HepG2 (cell line): Measurements from ENCODE around the gene WDR43. TPM values are rescaled to one million over a fixed set of nuclear protein-coding genes. Genes with fewer than 3 reads are reported as not detected.

ENCODE experiments used
- ATAC-seq: fragments of 200-7000 bp; cut with Tn5 transposase; 3 replicates; pipeline ENCODE4 v1.9.1; 2020; ENCODE audit warnings: mild to moderate bottlenecking, moderate library complexity
- BruUV-seq: library from RNA; stranded (reverse); fragments of 400-500 nt; replicated peaks from 2 replicates; lab custom pipeline; 2021; lab: Mats Ljungman, UMichigan
- CTCF ChIA-PET: fragments of 300-600 bp; formaldehyde crosslinking; extraction: SDS; loops from one replicate; lab custom pipeline; 2021; ENCODE audit warnings: low total read pairs, inconsistent platforms, low intra/inter-chr PET ratio; lab: Yijun Ruan, JAX
- POLR2A ChIA-PET: fragments of 350-600 bp; sonication (Branson Sonifier 250); formaldehyde crosslinking; loops from one replicate; lab custom pipeline; 2020; ENCODE audit warnings: antibody characterized with exemption, inconsistent platforms; lab: Yijun Ruan, JAX
- DNase-seq: peaks from one replicate; pipeline ENCODE4 v3.0.0-alpha.2; 2015; ENCODE audit warnings: low spot score
- FAIRE-seq: peaks from 3 replicates; lab custom pipeline; 2011; peaks lifted over from hg19 to GRCh38; lab: Jason Lieb, UNC
- H2AFZ ChIP-seq: one replicate; pipeline ENCODE4 v1.6.1; 2011; ENCODE audit warnings: low read length, inconsistent platforms
- H3K27ac ChIP-seq: fragments of 300-600 bp; 3 replicates; pipeline ENCODE4 v1.8.0; 2011; ENCODE audit warnings: mixed run types, mild to moderate bottlenecking, mixed read lengths, low read length, inconsistent platforms; ENCODE audit not compliant: insufficient read depth; ENCODE audit errors: extremely low read length
- H3K27me3 ChIP-seq, 2 experiments: fragments of 200-600 bp in 1 of 2; 2 replicates in 1 of 2; 3 replicates in 1 of 2; pipeline versions ENCODE4 v1.6.0 to v1.8.0; 2011; ENCODE audit warnings: low read length in 2 of 2, mild to moderate bottlenecking in 2 of 2, moderate library complexity in 2 of 2, inconsistent platforms in 1 of 2; ENCODE audit not compliant: insufficient read depth in 2 of 2, control insufficient read depth in 1 of 2
- H3K36me3 ChIP-seq, 2 experiments: fragments of 200-600 bp in 1 of 2; replicated peaks in 1 of 2; 2 replicates in 1 of 2; 3 replicates in 1 of 2; pipeline versions ENCODE4 v1.5.1 to v1.8.0; 2011; ENCODE audit warnings: low read length in 2 of 2, inconsistent platforms in 1 of 2; ENCODE audit not compliant: insufficient read depth in 2 of 2, control insufficient read depth in 1 of 2
- H3K4me1 ChIP-seq: 2 replicates; pipeline ENCODE4 v1.5.1; 2012; ENCODE audit warnings: low read length, inconsistent platforms; ENCODE audit not compliant: insufficient read depth
- H3K4me2 ChIP-seq: 2 replicates; pipeline ENCODE4 v1.6.0; 2011; ENCODE audit warnings: low read depth, low read length, inconsistent platforms
- H3K4me3 ChIP-seq, 3 experiments: fragments of 200-600 bp in 1 of 3; sonication (generic), shearing (Covaris generic) in 1 of 3; replicated peaks in 1 of 3; 2 replicates each; pipeline ENCODE4 v1.5.1; 2011 to 2016; ENCODE audit warnings: low read length in 3 of 3, inconsistent platforms in 2 of 3, low read depth in 2 of 3, mild to moderate bottlenecking in 2 of 3, control low read depth in 1 of 3, mixed read lengths in 1 of 3; ENCODE audit not compliant: insufficient read depth in 1 of 3
- H3K79me2 ChIP-seq: one replicate; pipeline ENCODE4 v1.6.1; 2011; ENCODE audit warnings: low read length, inconsistent platforms; ENCODE audit not compliant: insufficient read depth
- H3K9ac ChIP-seq: 2 replicates; pipeline ENCODE4 v1.6.0; 2011; ENCODE audit warnings: mild to moderate bottlenecking, low read depth, low read length, inconsistent platforms; ENCODE audit not compliant: insufficient read depth
- H3K9me3 ChIP-seq: 2 replicates; pipeline ENCODE4 v1.5.1; 2012; ENCODE audit warnings: mild to moderate bottlenecking, low read length
- H4K20me1 ChIP-seq: 2 replicates; pipeline ENCODE4 v1.6.0; 2011; ENCODE audit warnings: inconsistent platforms, mild to moderate bottlenecking, low read length, moderate library complexity; ENCODE audit not compliant: insufficient read depth
- CHCHD3 ChIP-seq: sonication (generic); formaldehyde crosslinking; IDR thresholded peaks from 2 replicates; pipeline ENCODE4 v1.8.0; 2022; ENCODE audit warnings: mild to moderate bottlenecking, missing genetic modification reagents, moderate library complexity
- CHD2 ChIP-seq: IDR thresholded peaks from 2 replicates; pipeline ENCODE4 v1.6.1; 2011; ENCODE audit warnings: low read depth, low read length, improper control_type of control experiment
- CTCF ChIP-seq: sonication (generic); formaldehyde crosslinking; IDR thresholded peaks from 2 replicates; pipeline ENCODE4 v1.5.0; 2020; ENCODE audit warnings: mild to moderate bottlenecking, missing genetic modification reagents, moderate library complexity
- ELF3 ChIP-seq: IDR thresholded peaks from 2 replicates; pipeline ENCODE4 v1.6.1; 2016; ENCODE audit warnings: missing genetic modification reagents, missing compliant biosample characterization
- FOXO1 ChIP-seq: sonication (generic); formaldehyde crosslinking; IDR thresholded peaks from 2 replicates; pipeline ENCODE4 v1.4.0; 2020; ENCODE audit warnings: missing genetic modification reagents
- NFRKB ChIP-seq: fragments of 450-650 bp; IDR thresholded peaks from 2 replicates; pipeline ENCODE4 v1.6.1; 2017
- SMAD3 ChIP-seq: sonication (generic); formaldehyde crosslinking; IDR thresholded peaks from 2 replicates; pipeline ENCODE4 v1.4.0; 2020; ENCODE audit warnings: missing genetic modification reagents
- SMC3 ChIP-seq: IDR thresholded peaks from 2 replicates; pipeline ENCODE4 v1.6.1; 2011; ENCODE audit warnings: low read length, improper control_type of control experiment
- STAG1 ChIP-seq: sonication (generic); formaldehyde crosslinking; IDR thresholded peaks from 2 replicates; pipeline ENCODE4 v1.4.0; 2020; ENCODE audit warnings: missing genetic modification reagents
- ZNF142 ChIP-seq: sonication (generic); formaldehyde crosslinking; IDR thresholded peaks from 2 replicates; pipeline ENCODE4 v1.4.0; 2020; ENCODE audit warnings: missing genetic modification reagents
- ZNF430 ChIP-seq: sonication (generic); formaldehyde crosslinking; IDR thresholded peaks from 2 replicates; pipeline ENCODE4 v1.9.0; 2021; ENCODE audit warnings: mild to moderate bottlenecking, missing genetic modification reagents
- ZNF441 ChIP-seq: sonication (generic); formaldehyde crosslinking; IDR thresholded peaks from 2 replicates; pipeline ENCODE4 v1.7.0; 2021; ENCODE audit warnings: missing genetic modification reagents, borderline replicate concordance
- ZNF496 ChIP-seq: sonication (generic); formaldehyde crosslinking; IDR thresholded peaks from 2 replicates; pipeline ENCODE4 v1.8.1; 2023; ENCODE audit warnings: mild to moderate bottlenecking, moderate library complexity, missing genetic modification reagents; ENCODE audit not compliant: insufficient replicate concordance
- ZNF569 ChIP-seq: sonication (generic); formaldehyde crosslinking; IDR thresholded peaks from 2 replicates; pipeline ENCODE4 v1.5.0; 2020; ENCODE audit warnings: mild to moderate bottlenecking, missing genetic modification reagents, moderate library complexity, borderline replicate concordance
- ZNF772 ChIP-seq: sonication (generic); formaldehyde crosslinking; IDR thresholded peaks from 2 replicates; pipeline ENCODE4 v1.5.0; 2020; ENCODE audit warnings: mild to moderate bottlenecking, missing genetic modification reagents
- WGBS: methylation state at CpG from one replicate; pipeline ENCODE4 v1.1.6; 2017; ENCODE audit warnings: low lambda C conversion rate; 5-methylcytosine and 5-hydroxymethylcytosine counted together
- in situ Hi-C: cut with HindIII; loops from 2 replicates; pipeline ENCODE4 v1.10.0; 2017; ENCODE audit warnings: low pct_unique_long_range_greater_than_20kb; ENCODE audit not compliant: extremely low pct_ligation_motif_present
- intact Hi-C: fragments of 100-400 bp; cut with micrococcal nuclease; formaldehyde crosslinking; loops from one replicate; pipeline ENCODE4 v1.10.0; 2022; ENCODE audit not compliant: unreplicated experiment
- polyA plus RNA-seq, 8 experiments: library from polyadenylated mRNA; depleted of rRNA in 3 of 8; stranded (reverse) in 7 of 8; unstranded in 1 of 8; fragments of >200 nt; fragmentation: Illumina TruSeq in 4 of 8; extraction: Trizol in 4 of 8; gene quantifications; 2 replicates each; pipeline versions ENCODE4 v1.2.1 to v1.2.3, GENCODE V29; 2011 to 2016; ENCODE audit warnings: low read depth in 4 of 8, missing spikeins in 1 of 8, mixed read lengths in 1 of 8; ENCODE audit not compliant: insufficient read depth in 1 of 8
- total RNA-seq, 5 experiments: library from RNA; depleted of rRNA; stranded (reverse); fragments of >200 nt; fragmentation: Illumina TruSeq; extraction: Trizol; gene quantifications; 2 replicates each; pipeline ENCODE4 v1.2.3, GENCODE V29; 2016; ENCODE audit warnings: low read depth in 1 of 5

WDR43 gene
- total and polyA plus RNA-seq, 2 of the 13 experiments (the other 11 are each of a cell fraction or from before 2014, with no cell fraction given): 121 to 167 TPM

GRCh38 chr2:28952836-28953211 is 58.4 kb downstream of the WDR43 start:
- DNase-seq: no peak
- no peak for TF ChIP-seq ZNF142 (CRISPR knock-in tag)
- no peak for TF ChIP-seq CHCHD3 (CRISPR knock-in tag)
- peak; percentile 54 for TF ChIP-seq STAG1 (CRISPR knock-in tag)
- TF ChIP-seq SMC3: 0 out of 2 replicates have a peak, but pooled peaks have one; percentile 7
- TF ChIP-seq CTCF (CRISPR knock-in tag): peak; percentile 48
- TF ChIP-seq SMAD3 (CRISPR knock-in tag): no peak
- TF ChIP-seq FOXO1: no peak
- no peak for TF ChIP-seq CHD2
- no peak for TF ChIP-seq ZNF772 (CRISPR knock-in tag)
- TF ChIP-seq ZNF496 (CRISPR knock-in tag): no peak
- no peak for TF ChIP-seq ZNF430 (CRISPR knock-in tag)
- TF ChIP-seq ELF3 (CRISPR knock-in tag): no peak
- no peak for TF ChIP-seq ZNF569 (CRISPR knock-in tag)
- no peak for TF ChIP-seq NFRKB
- 0 out of 2 replicates have a peak, but pooled peaks have one; percentile 16 for TF ChIP-seq ZNF441
- TF ChIP-seq, all 625 proteins: peak for 4
- BruUV-seq: no TSS peak
- peak; percentile 44 for ATAC-seq
- Histone ChIP-seq H3K4me1 (peaks cover 40% of the 10 kb centered on the region), H3K27ac (no peak overlapping the region), H3K4me2 (peak overlapping the region; percentile 69; the same call in 1 of the 2 replicates), H4K20me1 (peaks cover 3% of the 10 kb centered on the region; the same call in 1 of the 2 replicates), H3K27me3 (no peaks in the 10 kb centered on the region), H3K79me2 (no peaks in the 10 kb centered on the region), H3K36me3 (peaks cover 3 to 9% of the 10 kb centered on the region in 2 experiments; a peak in 4 of 5 replicates), H3K9me3 (peaks cover 6% of the 10 kb centered on the region; the same call in 1 of the 2 replicates), H3K4me3 (no peak overlapping the region), H3K9ac (no peak overlapping the region), H2AFZ (no peak overlapping the region)
- CTCF ChIA-PET: no interaction called here
- in situ Hi-C loops (loop anchor here (25.0 kb wide), 1 partner anchor 1109 kb away; no protein-coding TSS in a partner anchor), intact Hi-C loops (loop anchor here (10.0 kb wide), 1 partner anchor 892 kb away; no protein-coding TSS in a partner anchor)
- POLR2A ChIA-PET: interaction anchor here (1.5 kb wide), 1 partner anchor 83 kb away, joined by 4 read pairs; the partner anchor contains the start of gene TRMT61B
- WGBS: 23% methylated on average over 6 of the region's 6 CpGs
- FAIRE-seq: peak; percentile 56
